ENCODE data around the gene RGS7. TPM values are rescaled to one million over a fixed set of nuclear protein-coding genes. Genes with fewer than 3 reads are reported as not detected.

RGS7 gene
- total RNA-seq, 1 experiment from 2014 or later = 1.5 TPM

DNA sequence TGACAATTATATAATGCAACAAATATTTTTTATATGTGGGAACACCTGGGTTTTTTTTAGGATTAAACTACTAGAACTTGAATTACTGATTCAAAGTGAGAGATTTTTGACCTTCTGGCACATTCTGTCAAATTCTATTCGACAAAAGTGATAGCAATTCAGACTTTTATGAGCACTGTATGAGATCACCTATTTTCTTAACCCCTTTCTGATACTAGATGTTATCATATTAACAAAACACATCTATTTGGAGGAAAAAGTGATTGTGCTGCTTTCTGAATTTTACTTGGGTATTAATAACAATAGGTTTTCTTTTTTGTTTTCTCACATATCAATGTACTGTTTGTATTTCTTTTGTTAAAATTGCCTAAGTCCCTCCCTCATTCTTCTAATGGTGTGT is 570.1 kb downstream of the RGS7 start:
- TF ChIP-seq, protein P1, sequence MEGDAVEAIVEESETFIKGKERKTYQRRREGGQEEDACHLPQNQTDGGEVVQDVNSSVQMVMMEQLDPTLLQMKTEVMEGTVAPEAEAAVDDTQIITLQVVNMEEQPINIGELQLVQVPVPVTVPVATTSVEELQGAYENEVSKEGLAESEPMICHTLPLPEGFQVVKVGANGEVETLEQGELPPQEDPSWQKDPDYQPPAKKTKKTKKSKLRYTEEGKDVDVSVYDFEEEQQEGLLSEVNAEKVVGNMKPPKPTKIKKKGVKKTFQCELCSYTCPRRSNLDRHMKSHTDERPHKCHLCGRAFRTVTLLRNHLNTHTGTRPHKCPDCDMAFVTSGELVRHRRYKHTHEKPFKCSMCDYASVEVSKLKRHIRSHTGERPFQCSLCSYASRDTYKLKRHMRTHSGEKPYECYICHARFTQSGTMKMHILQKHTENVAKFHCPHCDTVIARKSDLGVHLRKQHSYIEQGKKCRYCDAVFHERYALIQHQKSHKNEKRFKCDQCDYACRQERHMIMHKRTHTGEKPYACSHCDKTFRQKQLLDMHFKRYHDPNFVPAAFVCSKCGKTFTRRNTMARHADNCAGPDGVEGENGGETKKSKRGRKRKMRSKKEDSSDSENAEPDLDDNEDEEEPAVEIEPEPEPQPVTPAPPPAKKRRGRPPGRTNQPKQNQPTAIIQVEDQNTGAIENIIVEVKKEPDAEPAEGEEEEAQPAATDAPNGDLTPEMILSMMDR (conservative IDR thresholded peaks at IDR 0.05) = no peak
- no peak for DNase-seq
- Histone ChIP-seq H4K20me1 (ENCODE audit: control insufficient read depth, insufficient read depth, insufficient read length) (no peaks in the 10 kb centered on the region), H3K27ac (ENCODE audit: insufficient read length, low read depth, low read length) (no peak overlapping the region), H4K8ac (replicated peaks; ENCODE audit: insufficient read length, low read depth, low read length) (no peak overlapping the region), H3T11ph (ENCODE audit: low read length) (no peak overlapping the region), H2AK5ac (ENCODE audit: insufficient read length, low read length) (no peak overlapping the region), H2BK15ac (ENCODE audit: low read depth, low read length) (no peak overlapping the region), H3K4ac (ENCODE audit: low read depth, low read length) (no peak overlapping the region), H3K79me2 (ENCODE audit: insufficient read depth, low read length) (no peaks in the 10 kb centered on the region), H3K23me2 (ENCODE audit: insufficient read length, low read depth, low read length, poor library complexity, severe bottlenecking) (no peaks in the 10 kb centered on the region), H3K23ac (ENCODE audit: insufficient read length, low read depth, low read length) (no peak overlapping the region), H2BK20ac (ENCODE audit: low read depth, low read length, poor library complexity, severe bottlenecking) (no peak overlapping the region), H3K56ac (ENCODE audit: insufficient read length, low read depth, low read length) (no peak overlapping the region), H3K9ac (ENCODE audit: extremely low read depth, insufficient read length, low read length) (no peak overlapping the region), H3K9me3 (ENCODE audit: control insufficient read depth, low read depth, low read length) (no peaks in the 10 kb centered on the region), H2AFZ (ENCODE audit: low read length) (no peak overlapping the region), H3K4me1 (ENCODE audit: insufficient read depth, low read length) (no peaks in the 10 kb centered on the region), H3K18ac (ENCODE audit: insufficient read length, low read depth, low read length) (no peak overlapping the region), H2BK120ac (ENCODE audit: low read depth, low read length, poor library complexity, severe bottlenecking) (no peak overlapping the region), H4K5ac (ENCODE audit: insufficient read length, low read depth, low read length) (no peak overlapping the region), H2BK5ac (ENCODE audit: insufficient read length, low read length) (no peak overlapping the region), H4K91ac (ENCODE audit: insufficient read length, low read depth, low read length) (no peak overlapping the region), H3K79me1 (ENCODE audit: insufficient read depth, low read depth, low read length, poor library complexity, severe bottlenecking) (no peaks in the 10 kb centered on the region), H3K4me2 (ENCODE audit: insufficient read depth, insufficient read length, low read length) (no peak overlapping the region), H2BK12ac (ENCODE audit: insufficient read length, low read depth, low read length) (no peak overlapping the region), H3K27me3 (ENCODE audit: insufficient read depth, low read length) (no peaks in the 10 kb centered on the region), H3K14ac (ENCODE audit: insufficient read depth, low read length) (no peak overlapping the region)
- H3K4me3 Mint-ChIP-seq = no peak overlapping the region
- WGBS (ENCODE audit: extremely low coverage, insufficient read length, low lambda C conversion rate) = no CpG with 5 or more reads among the region's 1 CpG
- no peaks in the 10 kb centered on the region for H3K4me1 Mint-ChIP-seq
- H3K9me3 Mint-ChIP-seq = peaks cover 0 to 8% of the 10 kb centered on the region in 2 experiments; a peak in 3 of 5 replicates
- H3K27me3 Mint-ChIP-seq (ENCODE audit: low read depth) = no peaks in the 10 kb centered on the region
- H3K36me3 Mint-ChIP-seq (ENCODE audit: insufficient read depth in 1 of 3, low read depth in 3 of 3) = peaks cover 0 to 4% (median 2%) of the 10 kb centered on the region in 3 experiments; a peak in 1 of 7 replicates
- no peak overlapping the region for H3K27ac Mint-ChIP-seq
